ENCODE results near the gene CCDC71L. TPM values are rescaled to one million over a fixed set of nuclear protein-coding genes. Genes with fewer than 3 reads are reported as not detected.
A peak's percentile ranks its signal among the peaks of the same experiment; 100 is the strongest.

The CCDC71L gene
- total RNA-seq, 1 donor from 2014 or later: 52.4 TPM

DNA sequence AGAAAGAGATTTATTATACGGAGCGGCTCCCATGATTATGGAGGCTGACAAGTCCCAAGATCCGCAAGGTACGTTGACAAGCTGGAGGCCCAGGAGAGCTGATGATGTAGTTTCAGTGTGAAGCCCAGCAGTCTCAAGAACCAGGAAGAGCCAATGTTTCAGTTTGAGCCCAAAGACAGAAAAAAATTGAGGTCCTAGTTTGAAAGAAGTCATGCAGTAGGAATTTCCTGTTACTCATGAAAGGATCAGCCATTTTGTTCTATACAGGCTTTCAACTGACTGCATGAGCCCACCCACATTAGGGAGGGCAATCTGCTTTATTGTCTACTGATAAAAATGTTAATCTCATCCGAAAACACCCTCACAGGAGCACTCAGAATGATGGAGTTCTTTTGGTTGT lies 51.5 kb downstream of the CCDC71L start:
- DNase-seq (ENCODE audit: extremely low read depth, low read depth, low spot score): peak; percentile 80

- DNase-seq (ENCODE audit: extremely low read depth, low read depth, low spot score): no peak
These were observed 52.3 kb downstream of the CCDC71L start for GRCh38 chr7:106608661-106609060.

Other genes with a start within 250 kb of the CCDC71L start
- 8.8 and 14.8 TPM in 2 replicates for gene PIK3CG, start 204.1 kb upstream of the CCDC71L start, total RNA-seq

Measured in glomerular endothelial cell (primary cell).